GM18502 (cell line): ENCODE measurements around the gene PPM1G.
A peak's percentile ranks its signal among the peaks of the same experiment; 100 is the strongest.
"Not testable (repeated sequence)": the region's sequence is repeated elsewhere in the genome, so short reads cannot be mapped to it uniquely, and the experiment has no call there.

Experiments used
- ATAC-seq: cut with Tn5 transposase; IDR thresholded peaks from one replicate; pipeline ENCODE4 v1.9.1; 2021; ENCODE audit warnings: mild to moderate bottlenecking; ENCODE audit not compliant: unreplicated experiment, poor library complexity

PPM1G gene

GRCh38 chr2:27376151-27376865 is 33.1 kb downstream of the PPM1G start:
- ATAC-seq, result no peak

- ATAC-seq, result no peak
These were observed 33.8 kb downstream of the PPM1G start for GRCh38 chr2:27375513-27376099.

- ATAC-seq, result no peak
These were observed 35.8 kb downstream of the PPM1G start for GRCh38 chr2:27373567-27373966.

GRCh38 chr2:27372937-27373336 is 36.5 kb downstream of the PPM1G start:
- no peak for ATAC-seq

- ATAC-seq, result peak; percentile 33
These were observed 38.4 kb downstream of the PPM1G start for GRCh38 chr2:27370816-27371620.

- peak; percentile 91 for ATAC-seq
These were observed 39.2 kb downstream of the PPM1G start, which contains the start of the genes EIF2B4 and SNX17 for GRCh38 chr2:27370026-27370815. TSS of gene EIF2B4 (minus strand) at chr2:27370338. CDS start at chr2:27370314, 24 bp downstream. TSS of gene SNX17 (plus strand) at chr2:27370616. CDS start at chr2:27370744, 128 bp downstream.

GRCh38 chr2:27369471-27370025 is 39.8 kb downstream of the PPM1G start:
- no peak for ATAC-seq

- ATAC-seq, result no peak
These were observed 45.5 kb downstream of the PPM1G start for GRCh38 chr2:27363933-27364332.

GRCh38 chr2:27362678-27363420 is 46.5 kb downstream of the PPM1G start:
- ATAC-seq, result no peak

GRCh38 chr2:27356382-27357181 is 52.8 kb downstream of the PPM1G start, which contains the start of gene GTF3C2:
TSS of gene GTF3C2 (minus strand) at chr2:27356764. CDS start at chr2:27343554, 13,210 bp downstream.
- ATAC-seq, result peak; percentile 85

GRCh38 chr2:27356056-27356381 is 53.4 kb downstream of the PPM1G start:
- ATAC-seq, result peak; percentile 41

GRCh38 chr2:27354597-27354927 is 54.8 kb downstream of the PPM1G start:
- no peak for ATAC-seq

GRCh38 chr2:27353762-27354596 is 55.4 kb downstream of the PPM1G start:
- no peak for ATAC-seq

- ATAC-seq, result not testable (repeated sequence)
These were observed 56.0 kb downstream of the PPM1G start for GRCh38 chr2:27353386-27353761.

GRCh38 chr2:27351802-27352598 is 57.4 kb downstream of the PPM1G start:
- ATAC-seq, result no peak

GRCh38 chr2:27350106-27350693 is 59.2 kb downstream of the PPM1G start:
- no peak for ATAC-seq

- no peak for ATAC-seq
These were observed 61.8 kb downstream of the PPM1G start for GRCh38 chr2:27347641-27348040.
